Neuronal stem cell (in vitro differentiated cells): ENCODE data around the gene PSMA6.

Experiments used
- DNase-seq: peaks from one replicate; pipeline ENCODE4 v3.0.0-alpha.2; 2013; ENCODE audit warnings: low spot score
- H2AFZ ChIP-seq: one replicate; pipeline ENCODE4 v1.6.1; 2013; ENCODE audit warnings: mild to moderate bottlenecking, low read length, inconsistent platforms
- H2AK5ac ChIP-seq: 2 replicates; pipeline ENCODE4 v1.6.1; 2013; ENCODE audit warnings: low read depth, mild to moderate bottlenecking, inconsistent platforms, low read length, moderate library complexity, mixed read lengths
- H2BK120ac ChIP-seq: 2 replicates; pipeline ENCODE4 v1.6.1; 2013; ENCODE audit warnings: low read depth, mild to moderate bottlenecking, inconsistent platforms, low read length, moderate library complexity, mixed read lengths
- H2BK12ac ChIP-seq: one replicate; pipeline ENCODE4 v1.6.1; 2013; ENCODE audit warnings: low read length, inconsistent platforms
- H2BK15ac ChIP-seq: 2 replicates; pipeline ENCODE4 v1.6.1; 2013; ENCODE audit warnings: mild to moderate bottlenecking, low read length, inconsistent platforms, mixed read lengths
- H2BK5ac ChIP-seq: one replicate; pipeline ENCODE4 v1.6.1; 2013; ENCODE audit warnings: inconsistent platforms, mild to moderate bottlenecking, low read length, moderate library complexity
- H3K14ac ChIP-seq: one replicate; pipeline ENCODE4 v1.6.1; 2013; ENCODE audit warnings: low read length, inconsistent platforms
- H3K18ac ChIP-seq: 2 replicates; pipeline ENCODE4 v1.6.1; 2013; ENCODE audit warnings: low read length, inconsistent platforms
- H3K23ac ChIP-seq: 2 replicates; pipeline ENCODE4 v1.6.1; 2013; ENCODE audit warnings: low read depth, mild to moderate bottlenecking, mixed read lengths, low read length, inconsistent platforms; ENCODE audit not compliant: poor library complexity
- H3K27ac ChIP-seq: replicated peaks from 3 replicates; pipeline ENCODE4 v1.5.1; 2013; ENCODE audit warnings: low read length, inconsistent platforms
- H3K27me3 ChIP-seq, 3 experiments: 2 replicates each; pipeline ENCODE4 v1.6.1; 2013; ENCODE audit warnings: low read length in 3 of 3, mild to moderate bottlenecking in 2 of 3, inconsistent platforms in 1 of 3, low read depth in 1 of 3, mixed read lengths in 1 of 3, moderate library complexity in 1 of 3; ENCODE audit not compliant: control insufficient read depth in 3 of 3, insufficient read depth in 3 of 3
- H3K36me3 ChIP-seq, 2 donors: replicated peaks in 1 of 2; 2 replicates each; pipeline ENCODE4 v1.6.1; 2013; ENCODE audit warnings: low read length in 2 of 2; ENCODE audit not compliant: control insufficient read depth in 2 of 2, insufficient read depth in 2 of 2
- H3K4ac ChIP-seq: 2 replicates; pipeline ENCODE4 v1.6.1; 2013; ENCODE audit warnings: inconsistent platforms, mild to moderate bottlenecking, low read length, moderate library complexity
- H3K4me1 ChIP-seq, 2 donors: 1 replicate in 1 of 2; 2 replicates in 1 of 2; pipeline ENCODE4 v1.6.1; 2013; ENCODE audit warnings: low read length in 2 of 2, low read depth in 1 of 2; ENCODE audit not compliant: control insufficient read depth in 2 of 2, insufficient read depth in 1 of 2
- H3K4me2 ChIP-seq: one replicate; pipeline ENCODE4 v1.6.1; 2013; ENCODE audit warnings: mild to moderate bottlenecking, low read length, inconsistent platforms; ENCODE audit not compliant: insufficient read depth, poor library complexity, severe bottlenecking
- H3K4me3 ChIP-seq, 2 donors: 2 replicates each; pipeline ENCODE4 v1.5.1; 2013; ENCODE audit warnings: low read length in 2 of 2, mild to moderate bottlenecking in 2 of 2, inconsistent platforms in 1 of 2, moderate library complexity in 1 of 2
- H3K79me1 ChIP-seq: one replicate; pipeline ENCODE4 v1.6.1; 2013; ENCODE audit warnings: low read depth, mild to moderate bottlenecking, inconsistent platforms, low read length, moderate library complexity
- H3K9ac ChIP-seq: one replicate; pipeline ENCODE4 v1.6.1; 2013; ENCODE audit warnings: mild to moderate bottlenecking, low read depth, low read length, inconsistent platforms; ENCODE audit not compliant: poor library complexity
- H3K9me3 ChIP-seq, 2 donors: replicated peaks in 1 of 2; 2 replicates each; pipeline versions ENCODE3 to v1.6.1; 2013; ENCODE audit warnings: low read length in 2 of 2, mild to moderate bottlenecking in 2 of 2, inconsistent platforms in 1 of 2, low read depth in 1 of 2, mixed read lengths in 1 of 2, moderate library complexity in 1 of 2; ENCODE audit not compliant: control insufficient read depth in 2 of 2, insufficient read depth in 1 of 2
- H4K8ac ChIP-seq: one replicate; pipeline ENCODE4 v1.6.1; 2013; ENCODE audit warnings: low read depth, mild to moderate bottlenecking, inconsistent platforms, low read length, moderate library complexity
- H4K91ac ChIP-seq: one replicate; pipeline ENCODE4 v1.6.1; 2013; ENCODE audit warnings: low read length, low read depth, mild to moderate bottlenecking, inconsistent platforms; ENCODE audit not compliant: poor library complexity
- WGBS, 2 donors: extraction: QIAGEN DNeasy Blood & Tissue Kit; methylation state at CpG; one replicate each; pipeline ENCODE4 v1.1.7; 2013; ENCODE audit warnings: missing lambda C conversion rate in 2 of 2, mixed read lengths in 1 of 2; ENCODE audit not compliant: insufficient read length in 2 of 2, insufficient replicate concordance in 1 of 2; ENCODE audit errors: extremely low coverage in 2 of 2; 5-methylcytosine and 5-hydroxymethylcytosine counted together

Gene PSMA6

GRCh38 chr14:35326375-35326774 is 34.2 kb downstream of the PSMA6 start:
- Histone ChIP-seq H3K4me1 (no peaks in the 10 kb centered on the region), H3K9me3 (no peaks in the 10 kb centered on the region), H3K4me3 (no peak overlapping the region), H3K23ac (no peak overlapping the region), H3K4ac (no peak overlapping the region), H2AFZ (no peak overlapping the region), H2BK15ac (no peak overlapping the region), H3K27ac (no peak overlapping the region), H3K79me1 (no peaks in the 10 kb centered on the region), H2BK5ac (no peak overlapping the region), H4K91ac (no peak overlapping the region), H2BK12ac (no peak overlapping the region), H2BK120ac (no peak overlapping the region), H3K4me2 (no peak overlapping the region), H3K14ac (no peak overlapping the region), H2AK5ac (no peak overlapping the region), H3K27me3 (no peaks in the 10 kb centered on the region), H4K8ac (no peak overlapping the region), H3K18ac (no peak overlapping the region), H3K36me3 (no peaks in the 10 kb centered on the region), H3K9ac (no peak overlapping the region)
- DNase-seq = no peak
- no CpG with 5 or more reads among the region's 1 CpG for WGBS, 2 donors

DNA sequence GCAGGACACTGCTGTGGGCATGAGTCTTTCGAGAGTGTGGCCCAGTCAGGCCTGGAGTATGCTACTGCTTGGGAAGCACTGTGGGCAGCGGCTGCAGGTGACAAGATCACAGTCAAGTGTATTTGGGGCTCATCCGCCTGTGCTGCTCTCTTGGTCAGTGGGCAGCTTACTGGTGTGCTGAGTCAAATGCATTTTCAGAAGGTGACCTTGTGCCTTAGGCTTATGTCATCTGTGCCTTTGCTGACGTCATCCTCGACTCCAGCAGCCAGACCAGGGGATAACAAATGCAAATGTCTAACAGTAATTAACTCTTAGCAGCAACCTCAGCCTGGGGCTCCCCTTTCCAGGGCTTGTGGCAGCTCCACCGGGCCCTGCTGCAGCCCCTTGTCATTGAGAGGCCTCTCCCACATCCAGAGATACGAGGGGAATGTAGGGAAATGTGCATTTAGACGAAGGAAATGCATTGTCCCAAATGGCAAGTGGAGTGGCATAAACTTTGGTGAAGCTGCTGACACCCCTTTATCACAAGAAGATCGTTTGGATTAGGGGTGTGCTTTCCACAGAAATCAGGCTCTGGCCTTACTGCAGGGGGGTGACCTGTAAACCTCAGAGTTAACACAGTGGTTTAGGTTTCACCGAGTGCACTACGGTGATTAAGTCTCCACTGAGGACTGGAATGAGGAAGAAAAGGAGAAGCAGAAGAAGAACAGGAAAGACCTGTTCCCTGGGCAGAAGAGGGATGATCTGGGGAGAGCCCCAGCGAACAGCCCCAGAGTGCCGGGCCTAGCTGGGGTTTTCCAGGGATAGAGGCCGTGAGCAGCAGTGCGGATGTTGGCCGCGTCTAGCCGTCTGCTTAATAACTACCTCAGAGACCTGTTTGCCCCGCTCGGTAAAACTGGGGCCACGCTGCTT is 39.7 kb downstream of the PSMA6 start:
- H3K36me3 ChIP-seq = no peaks in the 10 kb centered on the region
- H2BK15ac ChIP-seq = peak overlapping the region; percentile 43
- no peaks in the 10 kb centered on the region for H3K9me3 ChIP-seq
- H3K18ac ChIP-seq = peak overlapping the region; percentile 19
- DNase-seq = no peak
- H3K4me1 ChIP-seq = peaks cover 14 to 21% of the 10 kb centered on the region in 2 donors
- no peak overlapping the region for H4K91ac ChIP-seq
- no peak overlapping the region for H3K27ac ChIP-seq
- peak overlapping the region; percentile 83 for H2AFZ ChIP-seq
- no CpG with 5 or more reads among the region's 21 CpGs for WGBS, 2 donors
- H3K14ac ChIP-seq = peak overlapping the region; percentile 94
- H3K4ac ChIP-seq = no peak overlapping the region
- no peak overlapping the region for H4K8ac ChIP-seq
- H3K23ac ChIP-seq = no peak overlapping the region
- H2BK120ac ChIP-seq = no peak overlapping the region
- H2BK12ac ChIP-seq = no peak overlapping the region
- no peak overlapping the region for H3K4me2 ChIP-seq
- H2AK5ac ChIP-seq = no peak overlapping the region
- no peaks in the 10 kb centered on the region for H3K79me1 ChIP-seq
- peak overlapping the region; percentile 66 for H2BK5ac ChIP-seq
- H3K9ac ChIP-seq = no peak overlapping the region
- H3K4me3 ChIP-seq = no peak overlapping the region
- H3K27me3 ChIP-seq = no peaks in the 10 kb centered on the region

- no peaks in the 10 kb centered on the region for H3K9me3 ChIP-seq
- H3K23ac ChIP-seq = no peak overlapping the region
- no peak overlapping the region for H4K91ac ChIP-seq
- H3K4me3 ChIP-seq = no peak overlapping the region
- WGBS, 2 donors = no CpG with 5 or more reads among the region's 11 CpGs
- no peak overlapping the region for H2BK5ac ChIP-seq
- H3K27ac ChIP-seq = no peak overlapping the region
- H3K14ac ChIP-seq = no peak overlapping the region
- H4K8ac ChIP-seq = no peak overlapping the region
- H2AK5ac ChIP-seq = no peak overlapping the region
- H3K79me1 ChIP-seq = no peaks in the 10 kb centered on the region
- peaks cover 16 to 24% of the 10 kb centered on the region in 2 donors for H3K4me1 ChIP-seq
- H3K18ac ChIP-seq = no peak overlapping the region
- no peak overlapping the region for H3K9ac ChIP-seq
- DNase-seq = no peak
- H2BK120ac ChIP-seq = no peak overlapping the region
- no peak overlapping the region for H3K4ac ChIP-seq
- H3K4me2 ChIP-seq = no peak overlapping the region
- H3K36me3 ChIP-seq = no peaks in the 10 kb centered on the region
- H3K27me3 ChIP-seq = no peaks in the 10 kb centered on the region
- no peak overlapping the region for H2BK15ac ChIP-seq
- no peak overlapping the region for H2BK12ac ChIP-seq
- peak overlapping the region; percentile 83 for H2AFZ ChIP-seq
Measured at GRCh38 chr14:35332517-35333263, 40.5 kb downstream of the PSMA6 start.

DNA sequence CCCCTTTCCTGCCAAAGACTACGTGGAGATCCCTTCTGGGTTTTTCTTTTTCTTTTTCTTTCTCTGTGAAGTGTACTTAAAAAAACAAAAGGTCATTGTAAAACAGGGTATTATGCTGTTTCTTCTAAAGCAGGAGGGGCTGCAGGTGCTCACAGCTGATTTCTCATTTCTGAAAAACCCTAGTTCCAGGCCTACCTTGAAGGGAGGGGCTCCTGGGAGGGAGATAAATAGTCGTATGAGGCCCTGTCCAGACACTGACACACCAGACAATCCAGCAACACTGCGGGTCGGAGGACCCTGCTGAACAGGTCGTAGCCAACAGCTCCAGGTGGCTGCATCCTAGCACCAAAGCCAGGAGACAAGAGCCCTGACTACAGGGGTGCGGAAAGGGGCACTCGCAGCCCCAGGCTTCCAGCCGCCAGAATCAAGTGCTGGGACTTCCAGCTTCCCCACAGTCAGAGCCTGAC is 41.1 kb downstream of the PSMA6 start:
- H2BK15ac ChIP-seq = no peak overlapping the region
- no peak overlapping the region for H3K4me3 ChIP-seq
- WGBS, 2 donors = no CpG with 5 or more reads among the region's 8 CpGs
- no peak overlapping the region for H3K27ac ChIP-seq
- H3K4ac ChIP-seq = no peak overlapping the region
- no peak overlapping the region for H3K23ac ChIP-seq
- peaks cover 16 to 24% of the 10 kb centered on the region in 2 donors for H3K4me1 ChIP-seq
- no peak overlapping the region for H4K91ac ChIP-seq
- peak overlapping the region; percentile 83 for H2AFZ ChIP-seq
- H2BK5ac ChIP-seq = no peak overlapping the region
- H4K8ac ChIP-seq = no peak overlapping the region
- no peak overlapping the region for H3K9ac ChIP-seq
- H2BK120ac ChIP-seq = no peak overlapping the region
- no peak for DNase-seq
- peak overlapping the region; percentile 40 for H3K18ac ChIP-seq
- no peak overlapping the region for H3K14ac ChIP-seq
- no peak overlapping the region for H3K4me2 ChIP-seq
- H3K36me3 ChIP-seq = no peaks in the 10 kb centered on the region
- H3K27me3 ChIP-seq = no peaks in the 10 kb centered on the region
- H3K79me1 ChIP-seq = no peaks in the 10 kb centered on the region
- H2AK5ac ChIP-seq = no peak overlapping the region
- H3K9me3 ChIP-seq = no peaks in the 10 kb centered on the region
- H2BK12ac ChIP-seq = no peak overlapping the region
